GM18502 (cell line): ENCODE results near the gene NEB.

Experiments used
- ATAC-seq: cut with Tn5 transposase; IDR thresholded peaks from one replicate; pipeline ENCODE4 v1.9.1; 2021; ENCODE audit warnings: mild to moderate bottlenecking; ENCODE audit not compliant: unreplicated experiment, poor library complexity

The NEB gene

GRCh38 chr2:151733771-151734672 lies at the start of gene NEB:
Gene NEB (minus strand): TSS chr2:151734476. CDS start chr2:151733156, 1,320 bp downstream.
- no peak for ATAC-seq

- no peak for ATAC-seq
These were observed 48.9 kb upstream of the NEB start for GRCh38 chr2:151783133-151783520.

- no peak for ATAC-seq
These were observed 48.3 kb upstream of the NEB start for GRCh38 chr2:151782378-151783132.

GRCh38 chr2:151781642-151782041 lies 47.4 kb upstream of the NEB start:
- no peak for ATAC-seq

- no peak for ATAC-seq
These were observed 46.7 kb upstream of the NEB start for GRCh38 chr2:151780938-151781337.

- ATAC-seq, result no peak
These were observed 43.7 kb upstream of the NEB start for GRCh38 chr2:151777935-151778334.

GRCh38 chr2:151777487-151777886 lies 43.2 kb upstream of the NEB start:
- ATAC-seq, result no peak

GRCh38 chr2:151776367-151776766 lies 42.1 kb upstream of the NEB start:
- no peak for ATAC-seq

GRCh38 chr2:151775057-151775740 lies 40.9 kb upstream of the NEB start:
- ATAC-seq, result no peak

GRCh38 chr2:151774506-151774905 lies 40.2 kb upstream of the NEB start:
- no peak for ATAC-seq

- ATAC-seq, result peak; percentile 96
These were observed 37.5 kb upstream of the NEB start for GRCh38 chr2:151771599-151772358.

GRCh38 chr2:151770995-151771394 lies 36.7 kb upstream of the NEB start:
- ATAC-seq, result peak; percentile 40

- ATAC-seq, result no peak
These were observed 35.3 kb upstream of the NEB start for GRCh38 chr2:151769606-151770005.

GRCh38 chr2:151767536-151767935 lies 33.3 kb upstream of the NEB start:
- no peak for ATAC-seq

GRCh38 chr2:151766437-151767153 lies 32.3 kb upstream of the NEB start:
- ATAC-seq, result peak; percentile 63

- no peak for ATAC-seq
These were observed 31.6 kb upstream of the NEB start for GRCh38 chr2:151765760-151766410.

- no peak for ATAC-seq
These were observed 28.4 kb upstream of the NEB start for GRCh38 chr2:151762694-151763093.

- ATAC-seq, result no peak
These were observed 27.4 kb upstream of the NEB start for GRCh38 chr2:151761687-151762086.

- no peak for ATAC-seq
These were observed 26.9 kb upstream of the NEB start for GRCh38 chr2:151761193-151761592.
